ENCODE results near the gene PRODH2.
"Not testable (repeated sequence)": the region's sequence is repeated elsewhere in the genome, so short reads cannot be mapped to it uniquely, and the experiment has no call there.

PRODH2 gene

GRCh38 chr19:35844482-35845214 lies 32.0 kb upstream of the PRODH2 start:
- Histone ChIP-seq H3K4me3 (ENCODE audit: low read depth, low read length) (no peak overlapping the region), H3K36me3 (replicated peaks) (no peaks in the 10 kb centered on the region), H3K27me3 (replicated peaks) (peaks cover 25% of the 10 kb centered on the region), H3K27ac (no peak overlapping the region)
- no peak for TF ChIP-seq CTCF (IDR thresholded peaks at IDR 0.05; ENCODE audit: low read depth, low read length, missing control alignments)
- no peak for DNase-seq
- in situ Hi-C loops (cut with HindIII; ENCODE audit: low pct_ligation_motif_present, low sequenced_read_pairs) = no loop called here

GRCh38 chr19:35843676-35844481 lies 31.2 kb upstream of the PRODH2 start:
- in situ Hi-C loops (cut with HindIII; ENCODE audit: low pct_ligation_motif_present, low sequenced_read_pairs) = no loop called here
- Histone ChIP-seq H3K4me3 (ENCODE audit: low read depth, low read length) (no peak overlapping the region), H3K36me3 (replicated peaks) (no peaks in the 10 kb centered on the region), H3K27ac (no peak overlapping the region), H3K27me3 (replicated peaks) (peaks cover 25% of the 10 kb centered on the region)
- TF ChIP-seq CTCF (IDR thresholded peaks at IDR 0.05; ENCODE audit: low read depth, low read length, missing control alignments) = no peak
- DNase-seq = no peak

- no peak for DNase-seq
- no peak overlapping the region for H3K4me3 ChIP-seq (ENCODE audit: low read depth, low read length)
- peaks cover 25% of the 10 kb centered on the region for H3K27me3 ChIP-seq (replicated peaks)
- in situ Hi-C loops (cut with HindIII; ENCODE audit: low pct_ligation_motif_present, low sequenced_read_pairs) = no loop called here
- no peak for TF ChIP-seq CTCF (IDR thresholded peaks at IDR 0.05; ENCODE audit: low read depth, low read length, missing control alignments)
- H3K36me3 ChIP-seq (replicated peaks) = no peaks in the 10 kb centered on the region
- H3K27ac ChIP-seq = no peak overlapping the region
Observed at GRCh38 chr19:35842666-35843272, 30.1 kb upstream of the PRODH2 start.

GRCh38 chr19:35841961-35842595 lies 29.4 kb upstream of the PRODH2 start:
- TF ChIP-seq CTCF (IDR thresholded peaks at IDR 0.05; ENCODE audit: low read depth, low read length, missing control alignments) = no peak
- Histone ChIP-seq H3K36me3 (replicated peaks) (no peaks in the 10 kb centered on the region), H3K27ac (no peak overlapping the region), H3K27me3 (replicated peaks) (peaks cover 25% of the 10 kb centered on the region), H3K4me3 (ENCODE audit: low read depth, low read length) (no peak overlapping the region)
- no peak for DNase-seq
- in situ Hi-C loops (cut with HindIII; ENCODE audit: low pct_ligation_motif_present, low sequenced_read_pairs) = no loop called here

GRCh38 chr19:35836096-35836495 lies 23.5 kb upstream of the PRODH2 start:
- in situ Hi-C loops (cut with HindIII; ENCODE audit: low pct_ligation_motif_present, low sequenced_read_pairs); H3K27me3 ChIP-seq (replicated peaks); DNase-seq; H3K4me3 ChIP-seq (ENCODE audit: low read depth, low read length); H3K36me3 ChIP-seq (replicated peaks); H3K27ac ChIP-seq: not testable (repeated sequence)

- H3K4me3 ChIP-seq (ENCODE audit: low read depth, low read length) = no peak overlapping the region
- H3K27me3 ChIP-seq (replicated peaks) = no peaks in the 10 kb centered on the region
- no peaks in the 10 kb centered on the region for H3K36me3 ChIP-seq (replicated peaks)
- no peak for DNase-seq
- no peak for TF ChIP-seq CTCF (IDR thresholded peaks at IDR 0.05; ENCODE audit: low read depth, low read length, missing control alignments)
- in situ Hi-C loops (cut with HindIII; ENCODE audit: low pct_ligation_motif_present, low sequenced_read_pairs) = no loop called here
- H3K27ac ChIP-seq = no peak overlapping the region
Observed at GRCh38 chr19:35833972-35834371, 21.3 kb upstream of the PRODH2 start.
